Measurements from ENCODE around the gene MYO5A. TPM values are rescaled to one million over a fixed set of nuclear protein-coding genes. Genes with fewer than 3 reads are reported as not detected.
"Not testable (repeated sequence)": the region's sequence is repeated elsewhere in the genome, so short reads cannot be mapped to it uniquely, and the experiment has no call there.

MYO5A gene
- total RNA-seq, 1 donor from 2014 or later, result 28.4 TPM

DNA sequence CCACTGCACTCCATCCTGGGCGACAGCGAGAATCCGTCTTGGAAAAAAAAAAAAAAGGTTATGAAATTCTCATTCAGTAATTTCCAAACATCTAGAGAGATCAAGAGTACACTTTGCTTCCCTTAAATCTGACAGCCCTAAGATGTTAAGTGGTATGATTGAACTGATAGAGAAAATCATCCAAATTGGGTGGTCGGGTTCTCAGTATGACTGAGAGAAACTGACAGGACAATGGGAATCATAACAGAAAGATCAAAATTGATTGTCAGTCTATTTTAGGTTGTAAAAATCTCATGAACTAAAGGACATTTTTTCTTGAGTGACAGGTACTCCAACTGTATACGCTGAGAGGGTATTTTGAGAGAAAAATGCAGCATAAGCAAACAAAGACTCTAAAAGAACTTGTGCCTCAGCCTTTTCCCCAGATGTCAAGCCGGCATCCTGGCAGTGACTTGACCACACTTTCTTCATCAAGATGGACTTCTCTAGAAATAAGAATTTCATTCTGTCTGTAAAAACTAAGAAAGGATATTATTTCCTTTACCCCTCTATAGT lies 65.8 kb downstream of the MYO5A start:
- DNase-seq, result no peak

DNA sequence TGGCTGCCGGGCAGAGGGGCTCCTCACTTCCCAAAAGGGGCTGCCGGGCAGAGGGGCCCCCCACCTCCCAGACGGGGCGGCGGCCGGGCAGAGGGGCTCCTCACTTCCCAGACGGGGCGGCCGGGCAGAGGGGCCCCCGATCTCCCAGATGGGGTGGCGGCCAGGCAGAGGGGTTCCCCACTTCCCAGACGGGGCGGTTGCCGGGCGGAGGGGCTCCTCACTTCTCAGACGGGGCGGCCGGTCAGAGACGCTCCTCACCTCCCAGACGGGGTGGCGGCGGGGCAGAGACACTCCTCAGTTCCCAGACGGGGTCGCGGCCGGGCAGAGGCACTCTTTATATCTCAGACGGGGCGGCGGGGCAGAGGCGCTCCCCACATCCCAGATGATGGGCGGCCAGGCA lies 69.0 kb downstream of the MYO5A start:
- not testable (repeated sequence) for DNase-seq

DNA sequence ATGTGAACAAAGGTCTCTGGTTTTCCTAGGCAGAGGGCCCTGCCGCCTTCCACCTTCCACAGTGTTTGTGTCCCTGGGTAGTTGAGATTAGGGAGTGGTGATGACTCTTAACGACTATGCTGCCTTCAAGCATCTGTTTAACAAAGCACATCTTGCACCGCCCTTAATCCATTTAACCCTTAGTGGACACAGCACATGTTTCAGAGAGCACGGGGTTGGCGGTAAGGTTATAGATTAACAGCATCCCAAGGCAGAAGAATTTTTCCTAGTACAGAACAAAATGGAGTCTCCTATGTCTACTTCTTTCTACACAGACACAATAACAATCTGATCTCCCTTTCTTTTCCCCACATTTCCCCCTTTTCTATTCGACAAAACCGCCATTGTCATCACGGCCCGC lies 69.4 kb downstream of the MYO5A start:
- DNase-seq, result not testable (repeated sequence)

DNA sequence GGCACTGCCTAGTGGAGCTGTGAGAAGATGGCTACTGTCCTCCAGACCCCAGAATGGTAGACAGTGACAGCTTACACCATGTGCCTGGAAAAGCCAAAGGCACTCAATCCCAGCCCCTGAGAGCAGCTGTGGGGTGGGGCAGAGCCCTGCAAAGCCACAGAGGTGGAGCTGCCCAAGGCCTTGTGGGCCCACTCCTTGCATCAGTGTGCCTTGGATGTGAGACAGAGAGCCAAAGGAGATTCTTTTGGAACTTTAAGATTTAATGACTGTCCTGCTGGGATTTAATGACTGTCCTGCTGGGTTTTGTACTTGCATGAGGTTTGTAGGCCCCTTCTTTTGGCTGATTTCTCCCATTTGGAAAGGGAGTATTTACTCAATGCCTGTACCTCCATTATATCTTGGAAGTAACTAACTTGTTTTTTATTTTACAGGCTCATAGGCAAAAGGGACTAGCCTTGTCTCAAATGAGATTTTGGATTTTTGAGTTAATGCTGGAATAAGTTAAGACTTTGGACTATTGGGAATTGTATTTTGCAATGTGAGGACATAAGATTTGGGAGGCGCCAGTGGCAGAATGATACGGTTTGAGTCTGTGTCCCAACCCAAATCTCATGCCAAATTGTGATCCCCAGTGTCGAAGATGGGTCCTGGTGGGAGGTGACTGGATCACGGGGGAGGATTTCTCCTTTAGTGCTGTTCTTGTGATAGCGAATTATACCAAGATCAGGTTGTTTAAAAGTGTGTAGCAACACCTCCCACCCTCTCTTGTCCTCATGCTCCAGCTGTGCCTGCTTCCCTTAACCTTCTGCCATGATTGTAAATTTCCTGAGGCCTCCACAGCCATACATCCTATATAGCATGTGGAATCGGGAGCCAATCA lies 80.4 kb downstream of the MYO5A start:
- no peak for DNase-seq

DNA sequence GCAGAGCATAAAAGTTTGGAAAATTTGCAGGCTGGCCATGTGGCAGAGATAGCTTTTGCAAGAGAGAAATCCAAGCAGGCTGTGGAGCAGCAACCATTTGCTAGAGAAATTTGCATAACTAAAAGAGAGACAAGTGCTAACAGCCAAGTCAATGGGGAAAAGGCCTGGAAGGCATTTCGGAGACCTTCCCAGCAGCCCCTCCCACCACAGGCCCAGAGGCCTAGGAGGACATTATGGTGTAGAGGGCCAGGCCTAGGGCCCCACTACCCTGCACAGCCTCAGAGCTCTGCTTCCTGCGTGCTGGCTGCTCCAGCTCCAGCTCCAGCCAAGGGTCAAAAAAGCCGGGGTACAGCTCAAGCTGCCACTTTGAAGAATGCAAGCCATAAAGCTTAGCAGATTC lies 82.7 kb downstream of the MYO5A start:
- DNase-seq, result no peak

DNA sequence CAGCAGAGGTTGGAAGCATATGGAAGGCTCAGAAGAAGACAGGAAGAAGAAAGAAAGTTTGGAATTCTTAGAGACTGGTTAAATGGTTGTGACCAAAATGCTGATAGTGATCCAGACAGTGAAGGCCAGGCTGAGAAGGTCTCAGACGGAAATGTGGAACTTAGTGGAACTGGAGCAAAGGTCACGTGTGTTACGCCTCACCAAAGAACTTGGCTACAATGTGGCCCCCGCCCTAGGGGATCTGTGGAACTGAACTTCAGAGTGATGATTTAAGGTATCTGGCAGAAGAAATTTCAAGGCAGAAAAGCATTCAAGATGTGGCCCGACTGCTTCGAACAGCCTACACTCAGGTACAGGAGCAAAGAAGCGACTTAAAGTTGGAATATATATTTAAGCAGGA lies 83.1 kb downstream of the MYO5A start:
- no peak for DNase-seq

DNA sequence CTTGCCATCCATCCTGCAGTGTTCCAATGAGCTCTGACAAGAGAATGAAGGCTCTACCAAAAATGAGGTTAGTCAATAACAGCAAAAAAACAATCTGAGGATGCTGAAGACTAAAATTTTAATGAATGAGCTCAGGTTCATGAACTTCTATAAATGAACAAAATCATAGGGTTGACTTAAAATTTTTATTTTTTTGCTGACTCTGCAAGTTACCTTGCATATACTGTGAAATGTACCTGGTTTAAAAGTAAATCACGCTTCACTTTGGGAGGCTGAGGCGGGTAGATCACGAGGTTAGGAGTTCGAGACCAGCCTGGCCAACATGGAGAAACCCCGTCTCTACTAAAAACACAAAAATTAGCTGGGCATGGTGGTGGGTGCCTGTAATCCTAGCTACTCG lies 85.5 kb downstream of the MYO5A start:
- not testable (repeated sequence) for DNase-seq

DNA sequence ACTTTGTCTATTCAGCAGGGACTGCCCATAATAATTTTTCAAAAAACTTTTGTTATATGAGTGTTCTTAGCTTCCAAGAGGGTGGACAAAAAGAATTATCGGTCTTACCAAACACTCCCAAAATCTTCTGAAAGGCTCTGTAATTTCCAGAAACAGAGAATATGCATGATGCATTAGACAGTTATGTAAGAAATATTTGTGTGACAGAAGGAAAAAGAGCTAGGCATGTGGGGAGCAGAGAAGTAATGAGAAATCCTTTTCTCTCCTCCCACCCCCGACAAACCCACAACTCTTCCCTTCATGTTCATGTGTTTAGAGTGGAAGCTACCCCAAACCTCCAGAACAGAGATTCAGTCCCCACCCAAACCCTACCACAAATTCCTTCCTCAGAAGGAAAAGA lies 86.8 kb downstream of the MYO5A start:
- no peak for DNase-seq

DNA sequence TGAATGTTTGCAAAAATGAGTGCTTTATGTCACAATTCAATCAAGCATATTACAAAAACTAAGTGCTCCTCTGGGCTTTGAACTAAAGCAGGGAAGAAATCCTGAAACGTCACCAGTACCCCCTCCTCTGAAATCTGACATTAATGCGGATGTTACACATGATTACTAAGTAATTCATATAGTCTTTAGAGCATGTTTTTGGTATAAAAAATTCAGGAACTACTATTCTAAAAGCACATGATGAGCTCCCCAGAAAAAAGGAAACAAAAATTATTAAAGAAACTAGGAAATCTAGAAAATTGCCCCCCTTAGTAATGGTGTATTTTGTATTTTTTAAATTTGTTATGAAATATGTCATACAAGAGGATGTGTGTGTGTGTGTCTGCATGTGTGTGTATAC lies 87.7 kb downstream of the MYO5A start:
- DNase-seq, result no peak

DNA sequence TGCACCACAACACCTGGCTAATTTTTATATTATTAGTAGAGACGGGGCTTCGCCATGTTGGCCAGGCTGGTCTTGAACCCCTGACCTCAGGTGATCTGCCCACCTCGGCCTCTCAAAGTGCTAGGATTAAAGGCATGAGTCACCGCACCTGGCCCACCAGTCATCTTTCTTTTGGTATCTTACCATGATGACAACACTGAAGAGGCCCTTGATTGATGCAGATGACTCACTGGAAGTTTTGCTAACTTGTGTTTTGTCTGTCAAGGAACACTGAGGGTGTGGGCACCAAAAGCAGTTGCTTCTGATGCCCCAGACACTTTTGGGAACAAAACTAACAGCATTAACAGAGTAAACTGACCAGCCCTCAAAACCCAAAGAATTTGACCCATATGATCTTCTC lies 88.3 kb downstream of the MYO5A start:
- DNase-seq, result no peak

DNA sequence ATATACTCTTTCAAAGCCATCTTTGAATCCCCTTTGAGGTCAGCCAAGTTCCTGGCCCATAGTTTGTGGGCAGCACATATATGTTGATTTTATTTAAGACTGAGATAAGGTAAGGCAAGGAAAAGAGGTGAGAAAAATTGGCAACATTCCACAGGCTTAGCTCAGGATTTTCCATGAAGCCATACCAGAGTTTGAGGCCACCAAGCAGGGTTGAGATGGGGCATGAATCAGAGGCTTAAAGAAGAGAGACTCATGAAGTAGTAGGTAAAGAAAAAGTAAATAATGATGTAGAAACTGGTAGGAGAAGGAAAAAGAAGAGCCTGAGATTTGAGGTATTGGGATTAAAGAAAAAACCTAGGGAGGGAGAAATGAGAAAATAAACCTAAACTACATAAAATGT lies 89.2 kb downstream of the MYO5A start:
- no peak for DNase-seq

DNA sequence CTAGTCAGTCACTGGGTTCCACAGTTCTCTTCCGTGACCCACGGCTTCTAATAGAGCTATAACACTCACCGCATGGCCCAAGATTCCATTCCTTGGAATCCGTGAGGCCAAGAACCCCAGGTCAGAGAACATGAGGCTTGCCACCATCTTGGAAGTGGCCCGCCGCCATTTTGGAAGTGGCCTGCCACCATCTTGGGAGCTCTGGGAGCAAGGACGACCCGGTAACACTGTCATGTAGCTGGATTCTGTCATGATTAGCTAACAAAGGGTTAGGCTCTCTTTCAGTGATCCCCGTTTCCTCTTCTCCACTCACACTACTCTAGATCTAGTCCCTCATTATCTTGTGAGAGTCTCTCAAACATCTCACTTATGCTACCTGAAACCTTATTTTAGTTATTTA lies 89.6 kb downstream of the MYO5A start:
- DNase-seq, result not testable (repeated sequence)

DNA sequence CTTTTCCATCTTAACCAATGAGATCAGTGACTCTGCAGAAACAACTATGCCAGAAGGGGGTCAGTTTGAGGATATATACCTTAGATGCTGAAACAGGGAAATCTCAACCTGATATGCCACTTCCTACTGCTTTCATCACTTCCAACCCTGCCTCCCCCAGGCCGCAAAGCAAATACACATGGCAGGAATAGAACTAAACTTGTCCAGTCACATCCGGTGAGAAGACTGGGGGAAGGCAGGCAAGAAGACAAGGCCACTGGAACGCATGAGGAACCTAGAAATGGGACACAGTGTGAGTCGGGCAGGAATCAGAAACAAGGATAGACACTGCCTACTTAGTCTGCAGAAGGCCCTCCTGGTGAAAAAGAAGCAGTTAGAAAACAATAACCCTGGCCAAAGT lies 90.6 kb downstream of the MYO5A start:
- no peak for DNase-seq

DNA sequence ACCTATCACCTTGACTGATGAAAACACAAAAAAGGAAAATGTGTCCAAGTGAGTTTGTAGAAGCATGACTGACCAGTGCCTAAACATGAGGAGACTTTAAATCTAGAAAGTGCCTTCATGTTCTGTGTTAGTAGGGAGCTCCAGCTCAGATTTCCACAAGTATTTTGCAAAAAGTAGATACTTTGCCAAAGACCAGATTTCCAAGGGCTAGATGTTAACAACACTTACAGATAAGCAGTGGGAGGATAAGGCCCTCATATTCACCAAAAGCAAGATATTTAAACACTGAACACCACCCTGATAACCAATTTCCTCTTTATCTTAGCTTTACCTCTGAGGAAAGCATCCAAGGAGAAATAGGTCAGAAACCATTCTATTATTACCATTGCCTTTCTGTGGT lies 91.0 kb downstream of the MYO5A start:
- no peak for DNase-seq

DNA sequence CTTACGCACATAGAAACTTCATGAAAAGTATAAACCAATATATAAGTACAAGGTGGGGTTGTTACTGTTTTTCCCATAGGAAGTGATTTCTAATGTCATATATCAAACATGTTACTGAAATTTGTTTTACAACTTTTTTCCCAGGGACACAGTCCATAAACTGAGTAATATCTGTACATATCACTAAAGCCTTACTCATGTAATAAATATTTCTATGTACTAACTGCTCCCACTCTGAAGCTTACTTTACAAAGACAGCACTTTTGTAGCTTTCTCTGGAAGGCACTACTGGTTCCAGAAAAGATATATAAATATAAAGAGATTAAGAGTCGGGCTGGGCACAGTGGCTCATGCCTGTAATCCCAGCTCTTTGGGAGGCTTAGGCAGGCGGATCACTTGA lies 91.7 kb downstream of the MYO5A start:
- no peak for DNase-seq

DNA sequence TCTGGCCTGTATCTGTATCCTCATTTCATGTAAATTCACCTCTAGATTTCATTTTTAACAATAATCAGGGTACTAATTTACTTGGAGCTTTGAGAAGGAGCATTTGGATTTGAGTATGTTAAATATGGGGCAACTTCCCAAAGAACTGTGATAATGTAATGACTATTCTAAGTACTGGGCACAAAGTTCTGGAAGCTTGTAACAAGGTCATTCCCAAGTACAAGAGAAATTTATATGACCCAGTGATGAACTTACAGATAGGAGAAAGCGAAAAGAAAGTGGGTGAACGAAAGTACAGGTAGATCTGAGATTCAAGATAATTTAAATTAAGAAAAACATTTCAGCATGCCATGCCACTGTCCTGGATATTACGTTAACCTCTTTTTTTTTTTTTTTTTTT lies 93.8 kb downstream of the MYO5A start:
- DNase-seq, result no peak

DNA sequence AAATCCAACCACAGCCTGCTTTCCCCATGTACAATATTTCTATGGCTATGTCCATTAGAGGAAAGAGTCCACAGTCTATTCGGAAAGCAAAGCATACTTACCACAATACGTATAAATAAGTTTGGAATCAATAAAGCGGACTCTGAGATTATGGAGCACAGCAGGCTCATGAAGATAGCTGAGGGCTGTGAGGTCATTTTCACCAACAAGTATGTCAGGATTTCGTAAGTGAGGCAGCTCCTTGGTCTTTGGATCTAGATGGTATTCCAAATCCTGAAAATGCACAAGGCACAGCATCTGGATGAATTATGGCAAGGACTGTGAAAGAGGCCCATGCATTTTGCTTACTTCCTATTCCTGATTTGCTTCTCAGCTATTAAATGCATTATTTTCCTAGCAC lies 100.4 kb downstream of the MYO5A start:
- no peak for DNase-seq

DNA sequence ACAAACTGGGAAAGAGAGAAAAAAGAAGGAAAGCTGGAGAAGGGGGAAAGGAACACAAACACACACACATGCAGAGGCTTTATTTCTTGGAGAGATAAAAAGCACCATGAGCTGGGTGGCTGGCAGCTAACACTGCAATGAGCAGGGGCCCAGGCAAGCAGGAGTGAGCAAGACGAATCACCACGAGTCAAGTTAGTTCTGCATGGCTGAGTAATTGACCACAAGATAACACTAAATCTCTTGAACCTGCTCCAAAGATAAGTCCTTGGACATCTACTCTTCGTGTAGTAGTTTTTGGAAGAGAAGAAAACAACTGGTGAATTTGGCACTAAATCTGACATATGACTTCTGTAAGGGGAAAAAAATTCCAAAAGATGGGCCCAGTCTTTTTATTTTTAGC lies 100.9 kb downstream of the MYO5A start:
- DNase-seq, result peak; percentile 43

DNA sequence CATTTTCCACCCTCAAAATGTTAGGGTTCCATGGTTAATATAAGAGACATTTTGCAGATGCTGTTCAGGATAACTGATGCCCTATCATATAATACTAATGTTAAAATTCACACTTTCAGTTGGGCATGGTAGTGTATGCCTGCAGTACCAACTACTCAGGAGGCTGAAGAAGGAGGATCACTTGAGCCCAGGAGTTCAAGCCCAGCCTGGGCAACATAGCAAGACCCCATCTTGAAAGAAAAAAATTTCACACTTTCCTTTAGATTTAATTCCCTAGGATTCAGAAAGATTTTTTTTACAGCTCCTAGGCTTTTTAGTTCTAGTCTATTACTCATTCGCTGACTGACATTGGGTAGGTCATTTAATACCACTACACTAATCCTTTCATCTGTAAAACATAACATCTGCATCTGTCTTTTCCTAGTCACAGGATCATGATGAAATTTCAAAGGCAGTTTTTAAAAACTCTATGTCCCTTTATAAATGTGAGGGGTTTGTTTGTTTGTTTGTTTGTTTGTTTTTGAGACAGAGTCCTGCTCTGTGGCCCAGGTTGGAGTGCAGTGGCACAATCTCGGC lies 103.7 kb downstream of the MYO5A start:
- DNase-seq, result no peak

DNA sequence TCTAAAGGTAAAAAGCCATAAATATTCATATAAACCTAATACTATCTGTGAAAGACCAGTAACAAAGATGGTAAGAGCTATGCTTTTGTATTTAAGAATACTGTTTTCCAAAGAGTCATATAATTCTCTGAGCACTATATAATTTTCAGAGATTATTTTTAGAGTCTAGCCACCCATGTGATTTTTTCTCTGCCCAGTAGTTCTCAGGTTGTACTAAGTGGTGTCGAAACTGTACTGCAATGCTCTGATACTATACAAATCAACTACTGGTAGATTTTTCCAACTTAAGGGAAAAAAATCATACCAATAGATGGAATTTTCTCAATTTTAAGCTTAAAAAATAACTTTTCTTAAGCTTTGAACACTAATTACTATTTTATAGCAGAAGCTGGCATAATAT lies 104.8 kb downstream of the MYO5A start:
- no peak for DNase-seq

DNA sequence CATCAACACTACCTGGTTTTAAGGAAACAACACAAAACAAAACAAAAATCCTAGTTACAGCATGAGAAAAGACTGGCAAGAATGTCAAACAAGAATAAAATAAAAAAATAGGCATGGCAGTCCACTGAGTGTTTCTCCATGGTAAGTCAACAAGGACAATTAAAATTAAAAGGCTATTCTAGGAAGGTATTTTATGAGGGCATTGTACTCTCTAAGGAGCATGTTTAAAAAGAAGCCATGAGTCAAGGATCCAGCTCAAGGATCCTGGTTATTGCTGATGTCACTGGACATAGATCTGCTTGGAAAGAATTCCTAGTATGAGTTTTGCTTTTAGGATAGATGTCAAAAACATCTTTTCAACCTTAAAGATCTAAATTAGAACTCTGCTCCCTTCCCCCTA lies 106.7 kb downstream of the MYO5A start:
- DNase-seq, result no peak

DNA sequence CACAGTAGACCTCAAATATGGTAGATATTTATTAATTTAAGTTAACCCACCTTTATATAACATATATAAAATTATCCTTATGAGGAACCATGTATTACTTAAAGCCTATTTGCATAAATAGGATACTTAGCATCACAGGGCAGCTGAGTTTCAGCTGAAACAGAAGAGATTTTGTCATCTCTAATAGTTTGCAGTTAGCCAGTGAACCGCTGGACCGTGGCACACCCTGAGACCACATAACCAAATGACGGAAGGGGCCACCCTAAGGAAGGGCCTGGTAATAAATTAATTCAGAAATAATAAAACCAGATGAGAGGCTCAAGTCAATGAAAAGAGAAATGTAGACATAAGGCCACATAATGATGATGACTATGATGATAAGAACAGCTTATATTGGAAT lies 107.7 kb downstream of the MYO5A start:
- no peak for DNase-seq

DNA sequence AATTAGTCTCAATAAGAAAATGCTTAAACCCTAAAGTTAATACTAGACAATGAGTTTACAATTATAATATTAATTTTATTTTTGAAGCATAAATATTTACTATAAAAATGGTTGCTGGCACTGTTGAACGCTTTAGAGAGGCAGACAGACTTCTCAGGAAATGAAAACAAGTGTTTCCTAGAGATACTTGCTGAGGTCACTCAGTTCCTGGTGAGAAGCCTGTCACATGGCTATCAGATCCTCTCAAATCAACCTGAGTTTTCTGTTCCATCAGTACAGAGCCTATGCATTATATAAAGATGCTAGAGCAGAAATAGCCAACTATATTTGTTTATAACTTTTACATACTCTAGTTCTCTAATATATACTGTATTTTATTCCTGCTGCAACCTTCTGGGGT lies 109.2 kb downstream of the MYO5A start:
- no peak for DNase-seq

DNA sequence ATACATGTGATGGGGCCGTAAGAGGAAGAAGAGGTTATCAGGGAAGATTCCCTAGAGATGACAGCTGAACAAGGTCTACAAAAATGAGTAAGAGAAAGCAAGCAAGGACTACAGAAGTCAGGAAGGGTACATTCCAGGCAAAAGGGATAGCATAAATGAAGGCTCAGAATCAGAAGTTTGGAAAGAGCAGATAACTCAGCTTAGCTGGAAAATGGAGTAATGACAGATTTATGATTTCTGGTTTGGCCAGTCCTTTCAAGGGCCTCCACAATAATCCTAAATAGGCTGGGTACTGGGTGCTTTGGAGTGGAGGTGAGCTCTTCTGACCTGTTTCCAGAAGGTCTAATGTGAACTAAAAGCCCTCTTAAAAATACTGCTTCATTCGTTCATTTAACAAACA lies 110.7 kb downstream of the MYO5A start:
- no peak for DNase-seq
